SK-N-SH treated with all-trans-retinoic acid at 6 μM for 48 hours (cell line): ENCODE results near the gene PDCD11.
"Not testable (repeated sequence)": the region's sequence is repeated elsewhere in the genome, so short reads cannot be mapped to it uniquely, and the experiment has no call there.

Experiments used
- ATAC-seq: fragments of 200-7000 bp; cut with Tn5 transposase; 3 replicates; pipeline ENCODE4 v1.9.1; 2020; ENCODE audit warnings: mild to moderate bottlenecking, moderate library complexity
- ARNTL ChIP-seq: fragments of 450-650 bp; formaldehyde crosslinking; IDR thresholded peaks from 2 replicates; pipeline ENCODE4 v1.5.0; 2020; ENCODE audit warnings: low read depth, mild to moderate bottlenecking, moderate library complexity, borderline replicate concordance
- BACH2 ChIP-seq: fragments of 250-450 bp; sonication (Bioruptor Pico); IDR thresholded peaks from 2 replicates; pipeline ENCODE4 v1.9.0; 2021; ENCODE audit warnings: mild to moderate bottlenecking, borderline replicate concordance
- CSRNP3 ChIP-seq: fragments of 250-450 bp; sonication (Bioruptor Pico); IDR thresholded peaks from 2 replicates; pipeline ENCODE4 v1.5.1; 2021; ENCODE audit warnings: mild to moderate bottlenecking, moderate library complexity
- ESRRG ChIP-seq: fragments of 250-450 bp; sonication (Bioruptor Pico); IDR thresholded peaks from 2 replicates; pipeline ENCODE4 v1.6.1; 2021; ENCODE audit warnings: mild to moderate bottlenecking
- GLIS3 ChIP-seq: fragments of 250-450 bp; sonication (Bioruptor Pico); IDR thresholded peaks from 2 replicates; pipeline ENCODE4 v1.5.0; 2020; ENCODE audit warnings: mild to moderate bottlenecking, moderate library complexity
- OSR1 ChIP-seq: fragments of 250-450 bp; sonication (Bioruptor Pico); IDR thresholded peaks from 2 replicates; pipeline ENCODE4 v1.8.0; 2022; ENCODE audit warnings: moderate library complexity, mild to moderate bottlenecking, inconsistent platforms
- PATZ1 ChIP-seq: fragments of 250-450 bp; sonication (Bioruptor Pico); IDR thresholded peaks from 2 replicates; pipeline ENCODE4 v1.8.0; 2020; ENCODE audit warnings: mild to moderate bottlenecking, moderate library complexity, borderline replicate concordance
- PPARA ChIP-seq: fragments of 250-450 bp; sonication (Bioruptor Pico); IDR thresholded peaks from 2 replicates; pipeline ENCODE4 v1.5.0; 2020; ENCODE audit warnings: mild to moderate bottlenecking, borderline replicate concordance
- RARB ChIP-seq: fragments of 250-450 bp; sonication (Bioruptor Pico); IDR thresholded peaks from 2 replicates; pipeline ENCODE4 v1.8.0; 2021; ENCODE audit warnings: mild to moderate bottlenecking, moderate library complexity
- TCF4 ChIP-seq: fragments of 250-450 bp; sonication (Bioruptor Pico); IDR thresholded peaks from 2 replicates; pipeline ENCODE4 v1.8.0; 2021; ENCODE audit warnings: mild to moderate bottlenecking, moderate library complexity, borderline replicate concordance
- TOX ChIP-seq: fragments of 250-450 bp; sonication (Bioruptor Pico); IDR thresholded peaks from 2 replicates; pipeline ENCODE4 v1.8.0; 2021; ENCODE audit warnings: mild to moderate bottlenecking, moderate library complexity, borderline replicate concordance
- ZFP3 ChIP-seq: fragments of 250-450 bp; sonication (Bioruptor Pico); IDR thresholded peaks from 2 replicates; pipeline ENCODE4 v1.5.0; 2020; ENCODE audit warnings: mild to moderate bottlenecking, moderate library complexity
- ZNF565 ChIP-seq: fragments of 450-650 bp; formaldehyde crosslinking; conservative IDR thresholded peaks from 2 replicates; pipeline ENCODE4 v1.5.0; 2020; ENCODE audit warnings: low read depth, mild to moderate bottlenecking, moderate library complexity
- ZNF70 ChIP-seq: fragments of 450-650 bp; formaldehyde crosslinking; IDR thresholded peaks from 2 replicates; pipeline ENCODE4 v1.5.0; 2020; ENCODE audit warnings: mild to moderate bottlenecking, moderate library complexity
- ZNF8 ChIP-seq: fragments of 450-650 bp; formaldehyde crosslinking; IDR thresholded peaks from 2 replicates; pipeline ENCODE4 v1.5.0; 2020; ENCODE audit warnings: mild to moderate bottlenecking, moderate library complexity
- TF ChIP-seq, protein P1 (sequence below): fragments of 250-450 bp; sonication (Bioruptor Pico); IDR thresholded peaks from 2 replicates; pipeline ENCODE4 v1.5.0; 2020; ENCODE audit warnings: mild to moderate bottlenecking, moderate library complexity
- TF ChIP-seq, protein P2 (sequence below): fragments of 250-450 bp; sonication (Bioruptor Pico); IDR thresholded peaks from 2 replicates; pipeline ENCODE4 v1.5.1; 2020; ENCODE audit warnings: low read depth, mild to moderate bottlenecking, moderate library complexity

PDCD11 gene

DNA sequence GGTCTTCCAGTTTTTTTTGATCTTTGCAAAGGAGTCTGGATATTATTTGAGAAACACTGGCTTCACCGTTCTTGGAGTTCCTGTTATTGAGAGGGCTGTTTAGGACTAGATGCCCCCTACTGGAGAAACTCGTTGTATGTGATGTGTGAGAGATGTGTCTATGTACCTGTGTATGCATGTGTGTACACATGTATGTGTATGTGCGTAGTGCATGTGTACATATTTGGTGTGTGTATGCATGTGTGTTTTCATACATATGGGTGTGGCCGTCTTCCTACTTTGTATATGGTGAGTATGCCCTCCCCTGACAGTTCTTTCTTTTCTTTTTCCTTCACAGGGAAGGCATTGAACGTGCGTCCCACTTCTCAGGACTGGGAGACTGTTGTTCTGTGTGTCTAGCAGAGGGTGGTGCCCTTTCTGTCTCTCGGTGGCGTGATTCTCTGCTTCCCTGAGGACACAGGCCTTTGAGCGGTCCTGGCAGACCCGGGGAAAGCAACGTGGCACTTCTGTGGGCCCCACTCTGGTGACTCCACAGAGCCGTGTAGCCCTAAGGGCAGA is 85.6 kb downstream of the PDCD11 start (continued):
- TF ChIP-seq ZNF8 (CRISPR knock-in tag) (no peak), OSR1 (CRISPR knock-in tag) (no peak)

GRCh38 chr10:103486635-103487409 is 90.4 kb downstream of the PDCD11 start:
- ATAC-seq, result not testable (repeated sequence)

- TF ChIP-seq CSRNP3 (CRISPR knock-in tag), result no peak
- no peak for TF ChIP-seq ZNF8 (CRISPR knock-in tag)
- no peak for TF ChIP-seq PPARA (CRISPR knock-in tag)
- TF ChIP-seq, protein P1, sequence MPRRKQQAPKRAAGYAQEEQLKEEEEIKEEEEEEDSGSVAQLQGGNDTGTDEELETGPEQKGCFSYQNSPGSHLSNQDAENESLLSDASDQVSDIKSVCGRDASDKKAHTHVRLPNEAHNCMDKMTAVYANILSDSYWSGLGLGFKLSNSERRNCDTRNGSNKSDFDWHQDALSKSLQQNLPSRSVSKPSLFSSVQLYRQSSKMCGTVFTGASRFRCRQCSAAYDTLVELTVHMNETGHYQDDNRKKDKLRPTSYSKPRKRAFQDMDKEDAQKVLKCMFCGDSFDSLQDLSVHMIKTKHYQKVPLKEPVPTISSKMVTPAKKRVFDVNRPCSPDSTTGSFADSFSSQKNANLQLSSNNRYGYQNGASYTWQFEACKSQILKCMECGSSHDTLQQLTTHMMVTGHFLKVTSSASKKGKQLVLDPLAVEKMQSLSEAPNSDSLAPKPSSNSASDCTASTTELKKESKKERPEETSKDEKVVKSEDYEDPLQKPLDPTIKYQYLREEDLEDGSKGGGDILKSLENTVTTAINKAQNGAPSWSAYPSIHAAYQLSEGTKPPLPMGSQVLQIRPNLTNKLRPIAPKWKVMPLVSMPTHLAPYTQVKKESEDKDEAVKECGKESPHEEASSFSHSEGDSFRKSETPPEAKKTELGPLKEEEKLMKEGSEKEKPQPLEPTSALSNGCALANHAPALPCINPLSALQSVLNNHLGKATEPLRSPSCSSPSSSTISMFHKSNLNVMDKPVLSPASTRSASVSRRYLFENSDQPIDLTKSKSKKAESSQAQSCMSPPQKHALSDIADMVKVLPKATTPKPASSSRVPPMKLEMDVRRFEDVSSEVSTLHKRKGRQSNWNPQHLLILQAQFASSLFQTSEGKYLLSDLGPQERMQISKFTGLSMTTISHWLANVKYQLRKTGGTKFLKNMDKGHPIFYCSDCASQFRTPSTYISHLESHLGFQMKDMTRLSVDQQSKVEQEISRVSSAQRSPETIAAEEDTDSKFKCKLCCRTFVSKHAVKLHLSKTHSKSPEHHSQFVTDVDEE, result no peak
- no peak for TF ChIP-seq RARB
- no peak for TF ChIP-seq ESRRG
- TF ChIP-seq ZFP3 (CRISPR knock-in tag), result no peak
- no peak for TF ChIP-seq ARNTL
- no peak for TF ChIP-seq TOX (CRISPR knock-in tag)
- no peak for TF ChIP-seq PATZ1
- no peak for TF ChIP-seq OSR1 (CRISPR knock-in tag)
- TF ChIP-seq GLIS3 (CRISPR knock-in tag), result no peak
- TF ChIP-seq BACH2 (CRISPR knock-in tag), result no peak
- TF ChIP-seq, protein P2, sequence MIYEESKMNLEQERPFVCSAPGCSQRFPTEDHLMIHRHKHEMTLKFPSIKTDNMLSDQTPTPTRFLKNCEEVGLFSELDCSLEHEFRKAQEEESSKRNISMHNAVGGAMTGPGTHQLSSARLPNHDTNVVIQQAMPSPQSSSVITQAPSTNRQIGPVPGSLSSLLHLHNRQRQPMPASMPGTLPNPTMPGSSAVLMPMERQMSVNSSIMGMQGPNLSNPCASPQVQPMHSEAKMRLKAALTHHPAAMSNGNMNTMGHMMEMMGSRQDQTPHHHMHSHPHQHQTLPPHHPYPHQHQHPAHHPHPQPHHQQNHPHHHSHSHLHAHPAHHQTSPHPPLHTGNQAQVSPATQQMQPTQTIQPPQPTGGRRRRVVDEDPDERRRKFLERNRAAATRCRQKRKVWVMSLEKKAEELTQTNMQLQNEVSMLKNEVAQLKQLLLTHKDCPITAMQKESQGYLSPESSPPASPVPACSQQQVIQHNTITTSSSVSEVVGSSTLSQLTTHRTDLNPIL (CRISPR knock-in tag), result no peak
- ATAC-seq, result no peak
Observed at GRCh38 chr10:103487410-103487708, 90.9 kb downstream of the PDCD11 start.

GRCh38 chr10:103490986-103491314 is 94.5 kb downstream of the PDCD11 start:
- no peak for TF ChIP-seq OSR1 (CRISPR knock-in tag)
- no peak for TF ChIP-seq TOX (CRISPR knock-in tag)
- no peak for TF ChIP-seq ZNF70
- TF ChIP-seq, protein P1, result no peak
- TF ChIP-seq ZNF565 (CRISPR knock-in tag), result no peak
- TF ChIP-seq GLIS3 (CRISPR knock-in tag), result no peak
- TF ChIP-seq ARNTL, result no peak
- TF ChIP-seq ZNF8 (CRISPR knock-in tag), result no peak
- no peak for TF ChIP-seq PATZ1
- no peak for TF ChIP-seq ZFP3 (CRISPR knock-in tag)
- no peak for TF ChIP-seq TCF4 (CRISPR knock-in tag)
- ATAC-seq, result no peak
